Measurements from ENCODE around the gene RNF169.

RNF169 gene

DNA sequence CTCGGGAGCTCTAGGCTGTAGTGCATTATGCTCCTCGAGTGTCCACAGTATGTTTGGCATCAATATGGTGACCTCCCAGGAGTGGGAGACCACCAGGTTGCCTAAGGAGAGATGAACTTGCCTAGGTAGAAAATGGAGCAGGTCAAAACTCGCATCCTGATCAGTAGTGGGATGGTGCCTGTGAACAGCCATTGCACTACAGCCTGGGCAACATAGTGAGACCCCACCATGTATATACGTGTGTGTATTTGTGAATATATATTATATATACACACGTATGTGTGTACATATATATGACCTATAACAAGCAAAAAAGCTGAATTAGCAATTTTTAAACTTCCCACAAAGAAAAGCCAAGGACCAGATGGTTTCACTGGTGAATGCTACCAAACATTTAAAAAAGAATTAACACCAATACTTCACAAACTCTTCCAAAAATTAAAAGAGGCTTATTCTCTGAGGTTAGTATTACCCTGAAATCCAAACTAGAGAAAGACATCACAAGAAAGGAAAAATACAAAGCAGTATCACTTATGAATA, 97.4 kb downstream of the RNF169 start:
- no CpG with 5 or more reads among the region's 5 CpGs for WGBS (ENCODE audit: extremely low coverage, insufficient coverage, insufficient read length)

DNA sequence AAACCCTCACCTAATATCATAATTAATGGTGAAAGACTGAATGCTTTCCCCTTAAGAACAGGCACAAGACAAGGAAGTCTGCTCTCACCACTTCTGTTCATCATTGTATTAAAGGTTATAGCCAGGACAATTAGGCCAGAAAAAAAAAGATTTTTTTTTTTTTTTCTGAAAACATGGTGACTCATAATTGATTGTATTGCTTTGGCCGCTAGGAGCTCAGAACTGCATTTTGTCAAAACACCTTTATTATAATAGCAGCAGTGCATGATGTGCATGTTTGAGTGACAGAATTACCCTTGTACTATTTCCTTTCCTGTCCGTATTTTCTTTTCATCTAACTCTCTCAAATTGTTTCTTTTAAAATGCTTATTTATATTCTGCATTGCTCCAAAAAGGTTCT, 98.1 kb downstream of the RNF169 start:
- H3K4me3 ChIP-seq (ENCODE audit: low read depth, low read length), result no peak overlapping the region
- H4K8ac ChIP-seq (ENCODE audit: low read depth, low read length), result no peak overlapping the region
- no peaks in the 10 kb centered on the region for H3K79me1 ChIP-seq (ENCODE audit: low read length)
- peaks cover 0 to 2% of the 10 kb centered on the region in 2 experiments for H3K4me1 ChIP-seq (ENCODE audit: control insufficient read depth in 1 of 2, insufficient read depth in 2 of 2, low read length in 2 of 2)
- H3K9me3 ChIP-seq (ENCODE audit: insufficient read depth, low read depth, low read length), result peaks cover 2% of the 10 kb centered on the region
- H3K4me2 ChIP-seq (ENCODE audit: low read length), result no peak overlapping the region
- H2BK120ac ChIP-seq (ENCODE audit: insufficient read depth, low read length, poor library complexity), result no peak overlapping the region
- H3K9ac ChIP-seq (ENCODE audit: low read length), result no peak overlapping the region
- WGBS (ENCODE audit: extremely low coverage, insufficient coverage, insufficient read length), result no CpG with 5 or more reads among the region's 2 CpGs
- H3K14ac ChIP-seq (ENCODE audit: low read length), result no peak overlapping the region
- H2BK12ac ChIP-seq (ENCODE audit: low read length), result no peak overlapping the region
- H3K36me3 ChIP-seq (ENCODE audit: control insufficient read depth in 1 of 2, insufficient read depth in 2 of 2, low read length in 2 of 2), result peaks cover 16 to 37% of the 10 kb centered on the region in 2 experiments
- no peak overlapping the region for H2BK5ac ChIP-seq (ENCODE audit: low read depth, low read length, poor library complexity)
- no peak overlapping the region for H2AK5ac ChIP-seq (ENCODE audit: low read length)
- H3K4ac ChIP-seq (ENCODE audit: low read depth, low read length), result no peak overlapping the region
- no peaks in the 10 kb centered on the region for H3K79me2 ChIP-seq (ENCODE audit: control insufficient read depth, insufficient read depth, low read length, poor library complexity)
- H3K18ac ChIP-seq (ENCODE audit: low read length), result no peak overlapping the region
- no peak overlapping the region for H3K27ac ChIP-seq (ENCODE audit: low read depth, low read length)
- no peak for DNase-seq
- H4K91ac ChIP-seq (ENCODE audit: low read depth, low read length), result no peak overlapping the region
- no peak overlapping the region for H3K23ac ChIP-seq (ENCODE audit: low read length)
- no peaks in the 10 kb centered on the region for H3K27me3 ChIP-seq (ENCODE audit: insufficient read depth, low read length)
- H4K12ac ChIP-seq (ENCODE audit: low read depth, low read length), result no peak overlapping the region
- H2AFZ ChIP-seq (ENCODE audit: insufficient read depth, low read length, poor library complexity), result no peak overlapping the region

More for the DNA sequence above, 97.4 kb downstream of the RNF169 start:
- Histone ChIP-seq H3K4ac (ENCODE audit: low read depth, low read length) (no peak overlapping the region), H4K12ac (ENCODE audit: low read depth, low read length) (no peak overlapping the region), H3K9me3 (ENCODE audit: insufficient read depth, low read depth, low read length) (peaks cover 2% of the 10 kb centered on the region), H3K79me2 (ENCODE audit: control insufficient read depth, insufficient read depth, low read length, poor library complexity) (no peaks in the 10 kb centered on the region), H4K91ac (ENCODE audit: low read depth, low read length) (no peak overlapping the region), H3K14ac (ENCODE audit: low read length) (no peak overlapping the region), H2BK12ac (ENCODE audit: low read length) (no peak overlapping the region), H2AK5ac (ENCODE audit: low read length) (no peak overlapping the region), H3K27me3 (ENCODE audit: insufficient read depth, low read length) (no peaks in the 10 kb centered on the region), H3K36me3 (ENCODE audit: control insufficient read depth in 1 of 2, insufficient read depth in 2 of 2, low read length in 2 of 2) (peaks cover 16 to 37% of the 10 kb centered on the region in 2 experiments), H2BK5ac (ENCODE audit: low read depth, low read length, poor library complexity) (no peak overlapping the region), H3K4me3 (ENCODE audit: low read depth, low read length) (no peak overlapping the region), H3K4me2 (ENCODE audit: low read length) (no peak overlapping the region), H3K4me1 (ENCODE audit: control insufficient read depth in 1 of 2, insufficient read depth in 2 of 2, low read length in 2 of 2) (peaks cover 0 to 2% of the 10 kb centered on the region in 2 experiments), H3K23ac (ENCODE audit: low read length) (no peak overlapping the region), H3K27ac (ENCODE audit: low read depth, low read length) (no peak overlapping the region), H3K79me1 (ENCODE audit: low read length) (no peaks in the 10 kb centered on the region), H3K9ac (ENCODE audit: low read length) (no peak overlapping the region), H4K8ac (ENCODE audit: low read depth, low read length) (no peak overlapping the region), H2AFZ (ENCODE audit: insufficient read depth, low read length, poor library complexity) (no peak overlapping the region), H2BK120ac (ENCODE audit: insufficient read depth, low read length, poor library complexity) (no peak overlapping the region), H3K18ac (ENCODE audit: low read length) (no peak overlapping the region)
- DNase-seq, result no peak

DNA sequence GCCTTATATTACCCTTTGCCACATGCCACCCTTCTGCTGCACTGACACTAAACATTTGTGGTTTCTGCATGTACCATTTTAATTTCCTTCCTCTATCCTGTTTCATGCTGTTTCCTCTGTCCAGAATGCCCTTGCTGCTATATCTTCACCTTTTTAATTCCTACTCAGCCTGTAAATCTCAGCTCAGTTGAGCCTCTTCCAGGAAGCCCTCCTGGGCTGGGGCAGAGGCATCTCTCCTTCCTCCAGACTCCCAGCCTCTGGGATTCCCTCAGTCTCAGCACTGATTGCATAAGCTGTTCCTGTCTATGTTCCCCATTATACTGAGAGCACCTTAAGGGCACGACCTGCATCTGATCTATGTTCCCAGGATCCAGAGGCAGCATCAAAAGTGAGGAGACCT, 98.7 kb downstream of the RNF169 start:
- H3K9me3 ChIP-seq (ENCODE audit: insufficient read depth, low read depth, low read length), result peaks cover 2% of the 10 kb centered on the region
- no peak overlapping the region for H2BK5ac ChIP-seq (ENCODE audit: low read depth, low read length, poor library complexity)
- H4K12ac ChIP-seq (ENCODE audit: low read depth, low read length), result no peak overlapping the region
- no peak overlapping the region for H4K8ac ChIP-seq (ENCODE audit: low read depth, low read length)
- no peak overlapping the region for H2BK120ac ChIP-seq (ENCODE audit: insufficient read depth, low read length, poor library complexity)
- DNase-seq, result no peak
- H3K36me3 ChIP-seq (ENCODE audit: control insufficient read depth in 1 of 2, insufficient read depth in 2 of 2, low read length in 2 of 2), result peaks cover 16 to 33% of the 10 kb centered on the region in 2 experiments
- H3K9ac ChIP-seq (ENCODE audit: low read length), result no peak overlapping the region
- peaks cover 0 to 2% of the 10 kb centered on the region in 2 experiments for H3K4me1 ChIP-seq (ENCODE audit: control insufficient read depth in 1 of 2, insufficient read depth in 2 of 2, low read length in 2 of 2)
- H3K27me3 ChIP-seq (ENCODE audit: insufficient read depth, low read length), result no peaks in the 10 kb centered on the region
- no peak overlapping the region for H2AK5ac ChIP-seq (ENCODE audit: low read length)
- no peaks in the 10 kb centered on the region for H3K79me2 ChIP-seq (ENCODE audit: control insufficient read depth, insufficient read depth, low read length, poor library complexity)
- no peak overlapping the region for H2AFZ ChIP-seq (ENCODE audit: insufficient read depth, low read length, poor library complexity)
- H2BK12ac ChIP-seq (ENCODE audit: low read length), result no peak overlapping the region
- WGBS (ENCODE audit: extremely low coverage, insufficient coverage, insufficient read length), result no CpG with 5 or more reads among the region's 1 CpG
- no peak overlapping the region for H3K23ac ChIP-seq (ENCODE audit: low read length)
- no peak overlapping the region for H3K18ac ChIP-seq (ENCODE audit: low read length)
- H3K14ac ChIP-seq (ENCODE audit: low read length), result no peak overlapping the region
- H4K91ac ChIP-seq (ENCODE audit: low read depth, low read length), result no peak overlapping the region
- no peak overlapping the region for H3K4me2 ChIP-seq (ENCODE audit: low read length)
- H3K4ac ChIP-seq (ENCODE audit: low read depth, low read length), result no peak overlapping the region
- no peak overlapping the region for H3K27ac ChIP-seq (ENCODE audit: low read depth, low read length)
- H3K4me3 ChIP-seq (ENCODE audit: low read depth, low read length), result no peak overlapping the region
- H3K79me1 ChIP-seq (ENCODE audit: low read length), result no peaks in the 10 kb centered on the region

GRCh38 chr11:74847895-74848294, 99.2 kb downstream of the RNF169 start:
- H4K91ac ChIP-seq (ENCODE audit: low read depth, low read length), result no peak overlapping the region
- H3K14ac ChIP-seq (ENCODE audit: low read length), result no peak overlapping the region
- no peak overlapping the region for H2BK5ac ChIP-seq (ENCODE audit: low read depth, low read length, poor library complexity)

More at GRCh38 chr11:74847895-74848294, 99.2 kb downstream of the RNF169 start:
- H3K23ac ChIP-seq (ENCODE audit: low read length), result peak overlapping the region; percentile 58
- H3K79me2 ChIP-seq (ENCODE audit: control insufficient read depth, insufficient read depth, low read length, poor library complexity), result no peaks in the 10 kb centered on the region
- H3K36me3 ChIP-seq (ENCODE audit: control insufficient read depth in 1 of 2, insufficient read depth in 2 of 2, low read length in 2 of 2), result peaks cover 15 to 33% of the 10 kb centered on the region in 2 experiments
- no peaks in the 10 kb centered on the region for H3K79me1 ChIP-seq (ENCODE audit: low read length)
- no peak overlapping the region for H2AK5ac ChIP-seq (ENCODE audit: low read length)
- no peak overlapping the region for H3K27ac ChIP-seq (ENCODE audit: low read depth, low read length)
- H4K12ac ChIP-seq (ENCODE audit: low read depth, low read length), result no peak overlapping the region
- DNase-seq, result no peak
- no peak overlapping the region for H3K4me3 ChIP-seq (ENCODE audit: low read depth, low read length)
- H3K18ac ChIP-seq (ENCODE audit: low read length), result no peak overlapping the region
- WGBS (ENCODE audit: extremely low coverage, insufficient coverage, insufficient read length), result no CpG with 5 or more reads among the region's 6 CpGs
- no peak overlapping the region for H4K8ac ChIP-seq (ENCODE audit: low read depth, low read length)
- H3K4me1 ChIP-seq (ENCODE audit: control insufficient read depth in 1 of 2, insufficient read depth in 2 of 2, low read length in 2 of 2), result peaks cover 0 to 2% of the 10 kb centered on the region in 2 experiments
- no peak overlapping the region for H2AFZ ChIP-seq (ENCODE audit: insufficient read depth, low read length, poor library complexity)
- H2BK120ac ChIP-seq (ENCODE audit: insufficient read depth, low read length, poor library complexity), result no peak overlapping the region
- H3K4ac ChIP-seq (ENCODE audit: low read depth, low read length), result no peak overlapping the region
- H3K9me3 ChIP-seq (ENCODE audit: insufficient read depth, low read depth, low read length), result peaks cover 2% of the 10 kb centered on the region
- H2BK12ac ChIP-seq (ENCODE audit: low read length), result no peak overlapping the region
- H3K27me3 ChIP-seq (ENCODE audit: insufficient read depth, low read length), result no peaks in the 10 kb centered on the region
- no peak overlapping the region for H3K4me2 ChIP-seq (ENCODE audit: low read length)
- H3K9ac ChIP-seq (ENCODE audit: low read length), result peak overlapping the region; percentile 33
